HCT116 (cell line): ENCODE results near the gene TCF12.

Source experiments
- CBX3 ChIP-seq: IDR thresholded peaks from 2 replicates; pipeline ENCODE4 v1.6.1; 2012; ENCODE audit warnings: low read depth
- CEBPB ChIP-seq: IDR thresholded peaks from 2 replicates; pipeline ENCODE4 v1.6.1; 2012; ENCODE audit warnings: low read depth
- CTCF ChIP-seq, 3 experiments: fragments of 200-600 bp in 1 of 3; sonication (generic) in 1 of 3; IDR thresholded peaks in 2 of 3; conservative IDR thresholded peaks in 1 of 3; 2 replicates each; pipeline ENCODE4 v1.5.1; 2012 to 2017; ENCODE audit warnings: low read depth in 2 of 3, low read length in 2 of 3, antibody characterized with exemption in 1 of 3, borderline replicate concordance in 1 of 3, control low read depth in 1 of 3, mild to moderate bottlenecking in 1 of 3, mixed read lengths in 1 of 3, mixed run types in 1 of 3, moderate library complexity in 1 of 3; ENCODE audit not compliant: insufficient read depth in 1 of 3
- EGR1 ChIP-seq: IDR thresholded peaks from 2 replicates; pipeline ENCODE4 v1.6.1; 2012; ENCODE audit warnings: low read depth
- EZH2phosphoT487 ChIP-seq: fragments of 200-600 bp; IDR thresholded peaks from 2 replicates; pipeline ENCODE4 v1.6.1; 2018; ENCODE audit warnings: antibody characterized with exemption, borderline replicate concordance
- MAX ChIP-seq: IDR thresholded peaks from 2 replicates; pipeline ENCODE4 v1.6.1; 2012
- POLR2A ChIP-seq: IDR thresholded peaks from 2 replicates; pipeline ENCODE4 v1.7.0; 2011; ENCODE audit warnings: borderline replicate concordance; ENCODE audit not compliant: insufficient read depth, insufficient read length; ENCODE audit errors: extremely low read depth
- POLR2AphosphoS5 ChIP-seq: IDR thresholded peaks from 2 replicates; pipeline ENCODE4 v1.6.1; 2011; ENCODE audit warnings: mild to moderate bottlenecking, low read depth, low read length, moderate library complexity
- SP1 ChIP-seq: IDR thresholded peaks from 2 replicates; pipeline ENCODE4 v1.6.1; 2012; ENCODE audit warnings: low read depth
- SRF ChIP-seq: IDR thresholded peaks from 2 replicates; pipeline ENCODE4 v1.6.1; 2012; ENCODE audit warnings: low read depth
- YY1 ChIP-seq: IDR thresholded peaks from 2 replicates; pipeline ENCODE4 v1.6.1; 2011; ENCODE audit warnings: low read length, low read depth, moderate library complexity, mild to moderate bottlenecking; ENCODE audit not compliant: insufficient replicate concordance; ENCODE audit errors: extremely low read depth
- ZNF274 ChIP-seq: fragments of 200-500 bp; sonication (Bioruptor generic); IDR thresholded peaks from 2 replicates; pipeline ENCODE4 v1.6.1; 2014; ENCODE audit warnings: mild to moderate bottlenecking, low read depth, low read length, inconsistent platforms

GRCh38 chr15:56930669-56931313 lies 12.3 kb downstream of the TCF12 start:
- TF ChIP-seq CTCF (IDR thresholded peaks at IDR 0.05 in 2 of 3, conservative IDR thresholded peaks at IDR 0.05 in 1 of 3; ENCODE audit: borderline replicate concordance in 1 of 3, insufficient read depth in 1 of 3, low read depth in 2 of 3, low read length in 2 of 3) (no peak), YY1 (no peak), MAX (no peak), POLR2A (no peak), EGR1 (no peak), SRF (no peak), POLR2AphosphoS5 (no peak), SP1 (no peak), CEBPB (no peak), CBX3 (no peak), ZNF274 (no peak), EZH2phosphoT487 (no peak)
